KMS-11 (cell line): ENCODE results near the gene TSPAN18.

Source experiments
- H2AFZ ChIP-seq: fragments of 200-600 bp; sonication (generic); 2 replicates; pipeline ENCODE4 v1.6.1; 2016; ENCODE audit warnings: antibody characterized with exemption, mixed run types, low read depth
- H3K27ac ChIP-seq: fragments of 200-600 bp; sonication (generic); 2 replicates; pipeline ENCODE4 v1.6.1; 2016; ENCODE audit warnings: mild to moderate bottlenecking, mixed run types
- H3K27me3 ChIP-seq: fragments of 200-600 bp; sonication (generic); 2 replicates; pipeline ENCODE4 v1.6.1; 2017; ENCODE audit warnings: mild to moderate bottlenecking, low read depth, mixed run types, moderate library complexity; ENCODE audit not compliant: insufficient read depth
- H3K36me3 ChIP-seq: fragments of 200-600 bp; sonication (generic); 2 replicates; pipeline ENCODE4 v1.6.1; 2017; ENCODE audit warnings: mild to moderate bottlenecking, mixed run types; ENCODE audit not compliant: insufficient read depth
- H3K4me1 ChIP-seq: fragments of 200-600 bp; sonication (generic); 2 replicates; pipeline ENCODE4 v1.6.1; 2016; ENCODE audit warnings: mild to moderate bottlenecking, low read depth, mixed run types; ENCODE audit not compliant: poor library complexity, severe bottlenecking
- H3K4me2 ChIP-seq: fragments of 200-600 bp; sonication (generic); 2 replicates; pipeline ENCODE4 v1.7.0; 2016; ENCODE audit warnings: mild to moderate bottlenecking, mixed run types
- H3K4me3 ChIP-seq: fragments of 200-600 bp; sonication (generic); IDR thresholded peaks from 2 replicates; pipeline ENCODE4 v1.6.1; 2017; ENCODE audit warnings: low read depth, low read length, mixed read lengths; ENCODE audit not compliant: insufficient read depth
- H3K79me2 ChIP-seq: fragments of 200-600 bp; sonication (generic); 2 replicates; pipeline ENCODE4 v1.6.1; 2016; ENCODE audit warnings: low read depth, mixed run types; ENCODE audit not compliant: insufficient read depth
- H3K9ac ChIP-seq: fragments of 200-600 bp; sonication (generic); 2 replicates; pipeline ENCODE4 v1.6.1; 2016; ENCODE audit warnings: mild to moderate bottlenecking, mixed run types
- H4K20me1 ChIP-seq: fragments of 200-600 bp; sonication (generic); 2 replicates; pipeline ENCODE4 v1.6.1; 2016; ENCODE audit warnings: mild to moderate bottlenecking, mixed run types; ENCODE audit not compliant: insufficient read depth
- TF ChIP-seq, protein P1 (sequence below): fragments of 200-600 bp; sonication (generic); conservative IDR thresholded peaks from 2 replicates; pipeline ENCODE4 v1.6.1; 2017; ENCODE audit warnings: low read depth, mild to moderate bottlenecking, antibody characterized with exemption, low read length, moderate library complexity, mixed read lengths

The TSPAN18 gene

GRCh38 chr11:44911029-44911814, 184.5 kb downstream of the TSPAN18 start:
- no peak overlapping the region; the same call in 1 of the 2 replicates for H2AFZ ChIP-seq
- no peaks in the 10 kb centered on the region for H3K27me3 ChIP-seq
- no peaks in the 10 kb centered on the region for H3K79me2 ChIP-seq
- peaks cover 4% of the 10 kb centered on the region for H3K4me1 ChIP-seq
- 0 out of 2 replicates have a peak overlapping the region, but pooled peaks have one; percentile 2 for H3K4me2 ChIP-seq
- H3K9ac ChIP-seq = no peak overlapping the region
- H4K20me1 ChIP-seq = no peaks in the 10 kb centered on the region
- H3K36me3 ChIP-seq = no peaks in the 10 kb centered on the region
- no peak overlapping the region for H3K27ac ChIP-seq
- no peak overlapping the region for H3K4me3 ChIP-seq
- TF ChIP-seq, protein P1, sequence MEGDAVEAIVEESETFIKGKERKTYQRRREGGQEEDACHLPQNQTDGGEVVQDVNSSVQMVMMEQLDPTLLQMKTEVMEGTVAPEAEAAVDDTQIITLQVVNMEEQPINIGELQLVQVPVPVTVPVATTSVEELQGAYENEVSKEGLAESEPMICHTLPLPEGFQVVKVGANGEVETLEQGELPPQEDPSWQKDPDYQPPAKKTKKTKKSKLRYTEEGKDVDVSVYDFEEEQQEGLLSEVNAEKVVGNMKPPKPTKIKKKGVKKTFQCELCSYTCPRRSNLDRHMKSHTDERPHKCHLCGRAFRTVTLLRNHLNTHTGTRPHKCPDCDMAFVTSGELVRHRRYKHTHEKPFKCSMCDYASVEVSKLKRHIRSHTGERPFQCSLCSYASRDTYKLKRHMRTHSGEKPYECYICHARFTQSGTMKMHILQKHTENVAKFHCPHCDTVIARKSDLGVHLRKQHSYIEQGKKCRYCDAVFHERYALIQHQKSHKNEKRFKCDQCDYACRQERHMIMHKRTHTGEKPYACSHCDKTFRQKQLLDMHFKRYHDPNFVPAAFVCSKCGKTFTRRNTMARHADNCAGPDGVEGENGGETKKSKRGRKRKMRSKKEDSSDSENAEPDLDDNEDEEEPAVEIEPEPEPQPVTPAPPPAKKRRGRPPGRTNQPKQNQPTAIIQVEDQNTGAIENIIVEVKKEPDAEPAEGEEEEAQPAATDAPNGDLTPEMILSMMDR = peak; percentile 90

GRCh38 chr11:44912270-44912987, 185.7 kb downstream of the TSPAN18 start:
- Histone ChIP-seq H3K9ac (no peak overlapping the region), H3K27ac (no peak overlapping the region), H3K27me3 (no peaks in the 10 kb centered on the region), H2AFZ (no peak overlapping the region), H3K36me3 (no peaks in the 10 kb centered on the region), H3K79me2 (no peaks in the 10 kb centered on the region), H3K4me1 (peaks cover 4% of the 10 kb centered on the region), H3K4me2 (no peak overlapping the region), H3K4me3 (no peak overlapping the region), H4K20me1 (no peaks in the 10 kb centered on the region)
- TF ChIP-seq, protein P1 = no peak

DNA sequence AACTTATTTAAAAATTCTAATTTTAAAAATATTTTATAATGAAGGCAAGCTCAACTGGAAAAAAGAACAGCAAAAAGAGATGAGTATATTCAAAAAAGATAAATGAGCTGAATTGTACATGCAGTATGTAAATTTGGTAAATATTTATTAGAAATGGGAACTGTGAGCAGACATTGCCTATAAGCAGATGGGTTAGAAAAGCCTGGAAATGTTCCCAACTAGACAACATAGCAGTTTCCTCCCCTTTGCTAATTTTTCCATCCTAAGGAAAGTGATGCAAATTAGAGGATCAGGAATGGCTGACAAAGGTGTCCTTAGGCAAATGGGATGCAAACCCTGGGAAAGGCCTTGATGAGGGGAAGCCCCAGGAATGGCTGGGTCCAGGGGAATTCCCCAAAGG, 186.7 kb downstream of the TSPAN18 start:
- Histone ChIP-seq H3K79me2 (no peaks in the 10 kb centered on the region), H3K27me3 (no peaks in the 10 kb centered on the region), H3K27ac (no peak overlapping the region), H3K4me2 (no peak overlapping the region), H2AFZ (no peak overlapping the region), H3K9ac (no peak overlapping the region), H3K36me3 (no peaks in the 10 kb centered on the region), H3K4me3 (no peak overlapping the region), H3K4me1 (peaks cover 4% of the 10 kb centered on the region), H4K20me1 (no peaks in the 10 kb centered on the region)
- TF ChIP-seq, protein P1 = no peak

DNA sequence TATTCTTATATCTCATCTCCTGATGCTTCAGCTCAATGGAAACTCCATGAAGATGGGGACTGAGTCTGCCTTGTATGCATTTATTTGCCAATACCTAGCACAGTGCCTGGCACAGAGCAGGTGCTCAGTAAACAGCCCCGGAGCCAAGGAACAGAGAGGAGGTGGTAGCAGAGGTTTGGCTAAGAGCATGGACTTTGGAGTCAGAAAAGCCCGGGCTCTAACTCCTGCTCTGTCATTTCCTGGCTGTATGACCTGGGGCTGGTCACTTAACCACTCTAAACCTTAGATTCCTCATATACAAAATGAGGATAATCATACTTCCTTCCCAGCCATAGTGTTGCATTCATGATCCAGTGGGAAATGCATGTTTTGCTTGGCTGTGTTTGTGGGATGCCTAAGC, 187.3 kb downstream of the TSPAN18 start:
- TF ChIP-seq, protein P1 = no peak
- Histone ChIP-seq H3K4me2 (no peak overlapping the region), H3K27ac (no peak overlapping the region), H3K4me1 (peaks cover 4% of the 10 kb centered on the region), H3K36me3 (no peaks in the 10 kb centered on the region), H3K27me3 (no peaks in the 10 kb centered on the region), H3K9ac (no peak overlapping the region), H3K4me3 (no peak overlapping the region), H2AFZ (no peak overlapping the region), H4K20me1 (no peaks in the 10 kb centered on the region), H3K79me2 (no peaks in the 10 kb centered on the region)
